Activated T-helper 1 cell treated with anti-CD3 and anti-CD28 coated beads, Interleukin-12 subunit alpha, Interleukin-12 subunit beta, Interleukin-2, Interleukin-4 antibody, amounts not matched to agents 30 ng/mL and 10 ng/mL and 1 ng/mL, durations not matched to agents 14 hours and 24 hours and 36 hours (primary cell): Measurements from ENCODE around the gene CACNA1C. TPM values are rescaled to one million over a fixed set of nuclear protein-coding genes. Genes with fewer than 3 reads are reported as not detected.

Source experiments
- DNase-seq: peaks from one replicate; pipeline ENCODE4 v3.0.0; 2021; ENCODE audit warnings: low spot score
- H3K27ac Mint-ChIP-seq: one replicate; pipeline ENCODE4 v1.8.0; 2021; ENCODE audit warnings: mild to moderate bottlenecking, mixed read lengths
- H3K27me3 Mint-ChIP-seq: one replicate; pipeline ENCODE4 v1.8.0; 2022; ENCODE audit warnings: mild to moderate bottlenecking, moderate library complexity, mixed read lengths; ENCODE audit not compliant: insufficient read depth
- H3K36me3 Mint-ChIP-seq: one replicate; pipeline ENCODE4 v1.8.0; 2021; ENCODE audit warnings: low read depth, mixed read lengths
- H3K4me1 Mint-ChIP-seq: one replicate; pipeline ENCODE4 v1.8.0; 2021; ENCODE audit warnings: low read depth, mixed read lengths
- H3K4me3 Mint-ChIP-seq: one replicate; pipeline ENCODE4 v1.8.0; 2021; ENCODE audit warnings: mild to moderate bottlenecking, moderate library complexity, mixed read lengths
- H3K9me3 Mint-ChIP-seq: one replicate; pipeline ENCODE4 v1.8.0; 2021; ENCODE audit warnings: mixed read lengths
- intact Hi-C: fragments of 100-400 bp; cut with micrococcal nuclease; formaldehyde crosslinking; loops from one replicate; pipeline ENCODE4 v1.15.1; 2024
- total RNA-seq: library from RNA; stranded (reverse); gene quantifications from 2 replicates; pipeline ENCODE4 v1.2.3, GENCODE V29; 2022

The CACNA1C gene
- total RNA-seq, 1 donor from 2014 or later = 0.18 TPM

DNA sequence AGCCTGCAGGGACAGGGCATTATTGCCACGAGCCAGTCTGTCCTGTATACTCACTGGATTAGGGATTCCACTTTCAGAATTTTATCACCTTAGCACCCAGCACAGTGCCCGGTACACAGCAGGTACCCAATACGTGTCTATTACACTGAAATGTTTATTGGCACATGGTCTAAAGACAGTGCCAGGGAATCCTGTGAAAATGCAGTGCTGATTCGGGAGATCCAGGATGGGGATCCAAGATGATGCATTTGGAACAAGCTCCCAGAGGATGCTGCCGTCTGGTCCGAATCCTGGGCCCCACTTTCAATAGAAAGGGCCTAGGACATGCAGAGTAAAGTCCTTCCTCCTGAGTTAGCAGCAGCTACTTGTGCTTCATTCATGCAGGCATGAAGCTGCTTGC is 230.7 kb downstream of the CACNA1C start:
- intact Hi-C loops = no loop called here
- DNase-seq = no peak
- Mint-ChIP-seq H3K27ac (no peak overlapping the region), H3K9me3 (peaks cover 11% of the 10 kb centered on the region), H3K4me3 (no peak overlapping the region), H3K36me3 (no peaks in the 10 kb centered on the region), H3K4me1 (no peaks in the 10 kb centered on the region), H3K27me3 (peaks cover 4% of the 10 kb centered on the region)

DNA sequence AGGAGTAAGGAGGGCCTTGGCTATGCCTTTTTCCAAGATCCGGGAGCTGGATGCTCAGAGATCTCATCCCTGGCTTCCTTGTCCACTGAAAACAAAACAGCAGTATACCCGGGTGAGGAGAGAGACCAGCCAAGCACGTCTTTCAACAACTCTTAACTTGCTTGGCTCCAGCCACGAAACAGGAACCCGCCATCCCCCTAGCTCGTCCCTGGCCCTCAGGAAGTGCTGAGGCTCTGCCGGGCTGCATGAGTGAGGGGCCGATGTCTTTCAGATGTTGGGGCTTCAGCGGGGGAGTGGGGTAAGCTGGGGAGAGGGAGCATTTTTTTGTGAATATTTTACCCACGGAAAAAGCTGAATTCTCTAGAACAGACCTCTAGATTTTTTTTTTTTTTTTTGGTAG is 231.1 kb downstream of the CACNA1C start:
- no peak for DNase-seq
- Mint-ChIP-seq H3K27me3 (peaks cover 4% of the 10 kb centered on the region), H3K9me3 (peaks cover 11% of the 10 kb centered on the region), H3K36me3 (no peaks in the 10 kb centered on the region), H3K27ac (no peak overlapping the region), H3K4me1 (no peaks in the 10 kb centered on the region), H3K4me3 (no peak overlapping the region)
- intact Hi-C loops = no loop called here

DNA sequence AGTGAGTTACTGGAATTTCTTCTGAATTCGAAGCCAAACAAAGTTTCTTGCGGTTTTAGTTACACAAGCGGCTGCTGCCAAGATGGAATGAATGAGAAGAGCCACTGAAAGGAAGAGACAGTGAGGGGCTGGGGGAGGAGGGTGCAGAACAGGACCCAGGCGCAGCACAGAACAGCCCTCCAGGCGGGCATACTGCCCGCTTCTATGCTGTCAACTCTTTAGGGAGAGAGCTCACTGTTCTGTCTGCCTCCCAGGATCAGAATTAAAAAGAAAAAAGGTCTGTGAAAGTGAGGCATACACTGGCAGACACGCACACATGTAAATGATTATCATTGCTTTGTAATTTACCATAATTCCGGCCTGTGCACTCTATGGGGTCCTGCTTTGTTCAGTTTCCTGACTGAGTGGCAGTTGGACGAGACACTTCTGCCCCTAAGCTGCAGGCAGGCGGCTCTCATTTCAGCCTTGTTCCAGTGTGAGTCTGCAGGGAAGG is 231.6 kb downstream of the CACNA1C start:
- no peak for DNase-seq
- Mint-ChIP-seq H3K9me3 (peaks cover 11% of the 10 kb centered on the region), H3K27me3 (peaks cover 5% of the 10 kb centered on the region), H3K36me3 (no peaks in the 10 kb centered on the region), H3K27ac (no peak overlapping the region), H3K4me1 (no peaks in the 10 kb centered on the region), H3K4me3 (no peak overlapping the region)
- intact Hi-C loops = no loop called here

DNA sequence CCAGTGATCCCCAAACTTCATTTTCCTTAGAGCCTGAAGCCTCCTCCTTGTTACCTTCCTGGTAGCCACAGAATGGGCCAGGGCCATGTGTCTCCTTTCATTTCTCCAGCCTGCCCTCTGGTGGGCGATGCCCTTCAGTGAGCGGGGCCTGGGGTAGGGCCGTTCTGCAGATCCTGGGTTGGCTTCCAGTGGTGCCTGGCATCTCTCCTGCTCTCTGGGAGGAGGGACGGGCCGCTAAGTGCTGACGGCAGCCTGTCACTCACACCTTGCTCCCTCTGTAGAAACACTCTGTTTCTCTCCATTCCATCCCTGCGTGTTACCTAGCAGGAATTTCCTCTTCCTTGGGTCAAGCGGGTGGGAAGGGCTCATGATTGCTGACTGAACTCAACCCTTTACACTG is 232.1 kb downstream of the CACNA1C start:
- Mint-ChIP-seq H3K27me3 (peaks cover 9% of the 10 kb centered on the region), H3K4me1 (no peaks in the 10 kb centered on the region), H3K36me3 (no peaks in the 10 kb centered on the region), H3K27ac (no peak overlapping the region), H3K9me3 (peaks cover 11% of the 10 kb centered on the region), H3K4me3 (no peak overlapping the region)
- intact Hi-C loops = no loop called here
- no peak for DNase-seq

DNA sequence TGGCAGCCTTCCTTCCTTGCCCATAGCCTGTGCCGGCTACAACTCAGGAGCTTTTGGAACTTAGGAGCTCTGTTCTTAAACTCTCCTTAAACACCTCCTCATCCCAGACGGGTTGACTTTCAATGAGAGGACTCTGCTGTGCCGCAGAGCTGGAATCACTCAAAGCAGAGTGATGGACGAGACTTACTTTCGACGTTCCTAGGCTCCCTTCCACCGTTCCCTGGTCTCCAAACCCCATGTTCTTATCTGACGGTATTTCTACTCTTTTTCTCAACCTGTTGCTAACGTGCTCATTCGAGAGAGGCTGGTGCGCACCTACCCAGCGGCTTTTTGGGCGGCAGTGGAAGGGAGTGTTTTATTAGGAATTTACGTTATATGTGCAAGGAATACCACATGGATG is 232.7 kb downstream of the CACNA1C start:
- no peaks in the 10 kb centered on the region for H3K36me3 Mint-ChIP-seq
- peaks cover 11% of the 10 kb centered on the region for H3K9me3 Mint-ChIP-seq
- no peaks in the 10 kb centered on the region for H3K4me1 Mint-ChIP-seq
- no peak overlapping the region for H3K4me3 Mint-ChIP-seq
- H3K27me3 Mint-ChIP-seq = peaks cover 9% of the 10 kb centered on the region
- no peak overlapping the region for H3K27ac Mint-ChIP-seq
- no peak for DNase-seq
- intact Hi-C loops = no loop called here

DNA sequence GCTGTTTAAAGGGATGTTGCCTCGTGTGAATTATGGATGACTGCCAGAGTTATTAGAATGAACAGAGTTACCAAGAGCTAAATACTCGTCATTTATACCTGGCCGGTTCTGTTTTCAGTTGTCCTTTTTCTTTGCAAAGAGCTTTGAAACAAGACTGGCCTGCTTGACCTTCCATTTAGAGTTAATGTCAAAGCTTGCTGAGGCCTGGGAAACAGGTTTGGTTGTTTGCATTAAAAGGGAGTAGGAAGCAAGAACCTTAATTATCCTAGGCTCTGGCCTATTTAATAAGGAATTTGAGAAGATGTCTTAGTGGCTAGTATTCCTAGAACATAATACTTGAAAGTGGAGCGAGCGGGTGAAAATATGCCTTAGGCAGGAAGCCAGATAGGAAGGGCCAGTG is 233.3 kb downstream of the CACNA1C start:
- intact Hi-C loops = no loop called here
- Mint-ChIP-seq H3K9me3 (peaks cover 6% of the 10 kb centered on the region), H3K4me3 (no peak overlapping the region), H3K27ac (no peak overlapping the region), H3K4me1 (no peaks in the 10 kb centered on the region), H3K27me3 (peaks cover 9% of the 10 kb centered on the region), H3K36me3 (no peaks in the 10 kb centered on the region)
- DNase-seq = no peak

DNA sequence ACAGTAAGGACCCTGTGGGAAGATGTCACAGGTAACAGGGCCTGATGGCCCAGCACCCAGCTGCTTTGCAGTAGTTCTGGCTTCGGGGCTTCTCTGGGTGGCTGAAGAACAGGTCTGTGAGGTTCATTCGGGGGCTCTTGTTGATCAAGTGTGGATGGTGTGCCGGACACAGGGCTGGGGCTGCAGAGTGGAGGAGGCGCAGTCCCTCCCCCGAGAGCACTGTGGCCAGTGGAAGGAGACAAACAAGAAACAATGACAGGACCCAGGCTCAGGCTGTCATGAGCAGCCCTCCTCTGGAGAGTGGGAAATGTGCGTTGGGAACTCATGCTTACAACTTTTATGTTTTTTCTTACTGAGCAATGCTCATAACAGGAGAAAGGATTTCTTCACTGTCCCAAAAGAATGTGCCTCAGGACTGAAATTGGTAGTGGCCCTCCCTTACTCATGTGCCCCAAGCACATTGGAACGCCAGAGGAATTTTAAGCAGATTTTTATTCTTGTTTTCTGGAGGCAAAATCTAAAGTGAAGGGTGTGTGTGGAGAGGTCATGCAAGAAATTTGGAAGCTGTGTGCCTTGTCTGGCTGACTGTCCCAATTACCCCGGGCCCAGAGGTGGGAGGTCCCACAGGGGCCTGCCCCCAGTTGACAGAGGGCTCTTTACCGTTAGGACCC is 233.8 kb downstream of the CACNA1C start:
- intact Hi-C loops = no loop called here
- Mint-ChIP-seq H3K36me3 (no peaks in the 10 kb centered on the region), H3K27me3 (peaks cover 5% of the 10 kb centered on the region), H3K27ac (no peak overlapping the region), H3K4me3 (no peak overlapping the region), H3K9me3 (peaks cover under 1% of the 10 kb centered on the region), H3K4me1 (no peaks in the 10 kb centered on the region)
- no peak for DNase-seq

DNA sequence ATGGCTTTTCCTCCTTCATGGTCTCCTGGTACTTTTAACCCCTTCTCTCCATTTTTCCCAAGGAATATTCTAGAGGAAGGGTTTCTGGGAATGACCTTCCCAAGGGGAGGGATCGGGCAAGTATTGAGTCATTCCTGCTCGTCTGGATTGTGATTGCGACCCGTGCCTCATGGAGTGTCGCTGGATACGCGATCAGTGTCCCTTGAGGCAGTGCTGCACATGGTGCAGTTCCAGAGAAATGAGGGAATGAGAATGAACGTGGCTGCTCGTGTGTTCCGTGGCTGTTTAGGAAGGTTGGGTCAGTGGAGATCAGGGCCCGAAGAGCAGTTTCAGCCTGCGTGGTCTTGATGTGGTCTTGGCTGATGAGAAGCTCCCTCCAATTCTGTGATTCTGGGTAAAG is 234.4 kb downstream of the CACNA1C start:
- Mint-ChIP-seq H3K4me1 (no peaks in the 10 kb centered on the region), H3K27ac (no peak overlapping the region), H3K9me3 (no peaks in the 10 kb centered on the region), H3K27me3 (peaks cover 5% of the 10 kb centered on the region), H3K4me3 (no peak overlapping the region), H3K36me3 (no peaks in the 10 kb centered on the region)
- no peak for DNase-seq
- intact Hi-C loops = no loop called here

DNA sequence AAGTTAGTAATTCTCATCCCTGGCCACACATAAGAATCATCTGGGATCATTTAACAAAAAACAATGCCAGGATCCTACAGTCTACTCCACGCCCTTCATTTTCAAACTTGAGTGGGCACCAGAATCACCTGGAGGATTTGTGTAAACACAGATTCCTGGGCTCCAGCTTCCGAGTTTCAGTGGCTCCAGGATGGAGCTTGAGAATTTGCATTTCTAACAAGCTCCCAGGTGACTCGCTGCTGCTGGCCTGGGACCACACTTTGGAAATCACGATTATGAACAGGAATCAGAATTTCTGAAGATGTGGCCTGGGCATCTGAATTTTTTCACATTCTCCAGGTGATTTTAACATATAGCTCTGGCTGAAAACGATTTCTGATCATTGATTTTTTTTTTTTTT is 234.8 kb downstream of the CACNA1C start:
- no peak for DNase-seq
- H3K27me3 Mint-ChIP-seq = peaks cover 5% of the 10 kb centered on the region
- H3K4me1 Mint-ChIP-seq = no peaks in the 10 kb centered on the region
- H3K4me3 Mint-ChIP-seq = no peak overlapping the region
- no peaks in the 10 kb centered on the region for H3K9me3 Mint-ChIP-seq
- no peak overlapping the region for H3K27ac Mint-ChIP-seq
- H3K36me3 Mint-ChIP-seq = no peaks in the 10 kb centered on the region
- intact Hi-C loops = no loop called here

DNA sequence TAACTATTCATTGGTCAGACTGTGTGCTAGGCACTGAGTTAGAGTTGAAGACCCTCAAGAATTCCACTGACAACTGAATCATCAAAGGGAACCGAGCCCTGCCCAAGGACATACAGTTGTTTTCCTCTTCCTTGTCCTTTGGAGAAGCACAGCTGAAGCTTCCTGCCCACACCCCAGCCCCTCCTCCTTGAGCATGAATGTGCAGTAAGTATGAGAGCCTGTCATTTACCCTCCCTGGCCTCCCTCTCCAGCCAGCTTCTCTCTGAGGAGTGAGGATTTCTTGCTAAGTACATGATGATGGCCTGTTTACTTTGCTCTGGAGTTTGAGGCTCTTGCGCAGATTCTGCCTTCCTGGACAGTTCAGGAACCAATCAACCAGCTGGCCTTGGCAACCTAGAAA is 235.2 kb downstream of the CACNA1C start:
- DNase-seq = no peak
- no peaks in the 10 kb centered on the region for H3K9me3 Mint-ChIP-seq
- H3K36me3 Mint-ChIP-seq = no peaks in the 10 kb centered on the region
- peaks cover 8% of the 10 kb centered on the region for H3K27me3 Mint-ChIP-seq
- no peak overlapping the region for H3K4me3 Mint-ChIP-seq
- H3K4me1 Mint-ChIP-seq = no peaks in the 10 kb centered on the region
- no peak overlapping the region for H3K27ac Mint-ChIP-seq
- intact Hi-C loops = no loop called here

DNA sequence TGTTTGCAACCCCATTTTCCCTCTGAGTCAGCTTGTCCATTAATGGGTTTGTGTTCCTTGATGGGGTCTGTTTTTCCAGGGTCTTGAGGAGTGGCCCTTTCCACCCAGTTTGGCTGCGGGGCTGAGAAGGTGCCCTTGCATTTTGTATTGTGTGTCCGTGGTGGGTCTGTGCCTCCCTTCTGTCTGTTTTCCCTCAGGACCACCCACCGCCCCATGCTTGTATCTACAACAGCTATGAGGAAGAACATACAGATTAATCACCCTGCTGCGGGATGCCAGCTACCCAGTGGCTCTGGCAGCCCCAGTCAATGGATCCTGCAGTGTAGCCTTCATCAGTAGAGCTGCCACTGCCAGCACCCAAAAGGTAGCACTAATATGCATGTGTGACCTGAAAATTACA is 235.7 kb downstream of the CACNA1C start:
- Mint-ChIP-seq H3K4me3 (no peak overlapping the region), H3K27ac (no peak overlapping the region), H3K9me3 (no peaks in the 10 kb centered on the region), H3K4me1 (no peaks in the 10 kb centered on the region), H3K27me3 (peaks cover 10% of the 10 kb centered on the region), H3K36me3 (no peaks in the 10 kb centered on the region)
- intact Hi-C loops = no loop called here
- no peak for DNase-seq

DNA sequence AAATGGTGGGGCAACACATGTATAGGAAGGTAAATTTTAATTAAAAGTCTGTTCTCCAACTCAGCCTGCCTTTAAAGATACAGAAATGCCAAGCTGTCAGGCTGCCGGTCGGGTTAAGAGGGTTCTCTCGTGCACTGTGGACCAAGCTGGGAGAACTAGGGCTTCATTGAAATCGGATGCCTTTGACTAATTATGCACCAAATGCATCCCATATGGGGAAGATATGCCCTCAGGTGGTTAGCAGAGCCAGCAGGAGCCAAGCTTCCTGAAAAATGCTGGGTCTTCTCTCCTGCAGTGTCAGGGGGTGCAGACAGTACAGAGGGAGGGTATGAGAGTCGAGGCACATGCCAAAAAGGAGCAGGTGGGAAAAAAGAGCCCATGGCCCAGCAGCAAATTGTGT is 236.1 kb downstream of the CACNA1C start:
- Mint-ChIP-seq H3K4me3 (no peak overlapping the region), H3K9me3 (no peaks in the 10 kb centered on the region), H3K36me3 (no peaks in the 10 kb centered on the region), H3K27me3 (peaks cover 10% of the 10 kb centered on the region), H3K4me1 (no peaks in the 10 kb centered on the region), H3K27ac (no peak overlapping the region)
- DNase-seq = no peak
- intact Hi-C loops = no loop called here

DNA sequence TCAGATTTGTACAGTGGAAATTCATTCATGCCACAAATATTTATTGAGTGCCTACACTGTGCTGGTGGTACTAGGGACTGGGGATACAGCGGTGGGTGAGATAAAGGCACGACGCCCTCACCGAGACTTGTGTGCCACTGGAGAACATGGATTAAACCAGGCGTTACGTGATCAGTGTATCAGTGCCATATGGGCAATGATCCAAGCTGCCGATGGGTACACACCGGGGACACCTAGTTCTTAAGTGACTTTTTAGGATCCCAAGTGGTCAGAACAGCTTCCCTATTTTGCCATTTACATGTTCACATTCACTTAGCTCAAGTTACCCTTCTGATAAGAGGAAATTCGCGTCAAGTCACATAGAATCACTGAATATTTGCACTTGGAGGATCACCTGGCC is 236.7 kb downstream of the CACNA1C start:
- Mint-ChIP-seq H3K4me1 (no peaks in the 10 kb centered on the region), H3K27ac (no peak overlapping the region)

DNA sequence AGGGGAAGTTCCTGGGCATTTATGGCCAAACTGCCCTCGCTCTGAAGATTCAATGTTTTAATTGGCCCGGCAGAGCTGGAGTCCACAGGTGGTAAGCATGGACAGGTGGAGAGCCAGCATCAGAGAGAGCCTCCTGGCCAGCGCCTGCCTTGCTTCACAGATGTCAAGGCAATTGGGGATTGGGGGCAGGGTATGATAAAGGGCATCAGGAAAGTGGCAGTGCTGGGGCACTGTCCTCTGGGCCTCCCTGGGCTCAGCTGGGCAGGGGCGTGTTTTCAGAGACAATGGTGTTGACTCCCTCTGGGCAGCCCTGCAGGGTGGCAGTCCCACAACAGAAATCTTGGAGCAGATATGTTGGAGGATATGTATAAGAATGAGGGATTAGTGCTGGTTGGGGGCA is 237.3 kb downstream of the CACNA1C start:
- H3K4me3 Mint-ChIP-seq = no peak overlapping the region
- H3K36me3 Mint-ChIP-seq = no peaks in the 10 kb centered on the region
- no peak overlapping the region for H3K27ac Mint-ChIP-seq
- no peak for DNase-seq
- peaks cover 13% of the 10 kb centered on the region for H3K27me3 Mint-ChIP-seq
- intact Hi-C loops = loop anchor here (10.0 kb wide), 1 partner anchor 295 kb away; no protein-coding TSS in a partner anchor
- H3K9me3 Mint-ChIP-seq = no peaks in the 10 kb centered on the region
- H3K4me1 Mint-ChIP-seq = peaks cover 5% of the 10 kb centered on the region

More for the DNA sequence above, 236.7 kb downstream of the CACNA1C start:
- Mint-ChIP-seq H3K9me3 (no peaks in the 10 kb centered on the region), H3K27me3 (peaks cover 10% of the 10 kb centered on the region), H3K4me3 (no peak overlapping the region), H3K36me3 (no peaks in the 10 kb centered on the region)
- no peak for DNase-seq
- intact Hi-C loops = no loop called here
